GM23248 (cell line): ENCODE measurements around the gene PLCH1. TPM values are rescaled to one million over a fixed set of nuclear protein-coding genes. Genes with fewer than 3 reads are reported as not detected.
"Not testable (repeated sequence)": the region's sequence is repeated elsewhere in the genome, so short reads cannot be mapped to it uniquely, and the experiment has no call there.

Experiments
- DNase-seq: peaks from one replicate; pipeline ENCODE4 v3.0.0-alpha.2; 2015
- H2AFZ ChIP-seq: fragments of 200-600 bp; sonication (generic); 2 replicates; pipeline ENCODE4 v1.6.1; 2016; ENCODE audit warnings: antibody characterized with exemption
- H3F3A ChIP-seq: fragments of 200-600 bp; sonication (generic); 2 replicates; pipeline ENCODE4 v1.6.1; 2016; ENCODE audit warnings: mild to moderate bottlenecking, antibody characterized with exemption, mixed run types; ENCODE audit not compliant: insufficient read depth
- H3K27ac ChIP-seq: fragments of 200-600 bp; sonication (generic); 2 replicates; pipeline ENCODE4 v1.5.1; 2016; ENCODE audit warnings: mild to moderate bottlenecking
- H3K27me3 ChIP-seq: fragments of 200-600 bp; sonication (generic); replicated peaks from 2 replicates; pipeline ENCODE4 v1.6.1; 2016; ENCODE audit warnings: mild to moderate bottlenecking; ENCODE audit not compliant: insufficient read depth
- H3K36me3 ChIP-seq: fragments of 200-600 bp; sonication (generic); 2 replicates; pipeline ENCODE4 v1.6.1; 2016; ENCODE audit warnings: low read depth, mild to moderate bottlenecking
- H3K4me1 ChIP-seq: fragments of 200-600 bp; sonication (generic); 2 replicates; pipeline ENCODE4 v1.6.1; 2016; ENCODE audit warnings: mild to moderate bottlenecking; ENCODE audit not compliant: insufficient read depth
- H3K4me2 ChIP-seq: fragments of 200-600 bp; sonication (generic); one replicate; pipeline ENCODE4 v1.6.1; 2016; ENCODE audit warnings: mild to moderate bottlenecking; ENCODE audit not compliant: unreplicated experiment
- H3K4me3 ChIP-seq: fragments of 200-600 bp; sonication (generic); 2 replicates; pipeline ENCODE4 v1.5.1; 2016; ENCODE audit warnings: mild to moderate bottlenecking
- H3K79me2 ChIP-seq: fragments of 200-600 bp; sonication (generic); 2 replicates; pipeline ENCODE4 v1.6.1; 2016; ENCODE audit warnings: mild to moderate bottlenecking; ENCODE audit not compliant: insufficient read depth
- H3K9ac ChIP-seq: fragments of 200-600 bp; sonication (generic); 2 replicates; pipeline ENCODE4 v1.6.1; 2016; ENCODE audit warnings: mild to moderate bottlenecking
- H3K9me2 ChIP-seq: fragments of 200-600 bp; sonication (generic); 2 replicates; pipeline ENCODE4 v1.6.1; 2016; ENCODE audit warnings: mixed run types, mild to moderate bottlenecking, moderate library complexity; ENCODE audit not compliant: insufficient read depth
- H3K9me3 ChIP-seq: fragments of 200-600 bp; sonication (generic); one replicate; pipeline ENCODE4 v1.6.1; 2017; ENCODE audit warnings: low read depth
- H4K20me1 ChIP-seq: fragments of 200-600 bp; sonication (generic); 2 replicates; pipeline ENCODE4 v1.6.0; 2016; ENCODE audit not compliant: insufficient read depth
- EZH2 ChIP-seq: fragments of 200-600 bp; sonication (generic); IDR thresholded peaks from 2 replicates; pipeline ENCODE4 v1.6.1; 2018; ENCODE audit warnings: antibody characterized with exemption, mild to moderate bottlenecking; ENCODE audit not compliant: insufficient read depth, poor library complexity, severe bottlenecking
- EZH2phosphoT487 ChIP-seq: fragments of 200-600 bp; sonication (generic); IDR thresholded peaks from 2 replicates; pipeline ENCODE4 v1.6.1; 2018; ENCODE audit warnings: antibody characterized with exemption, moderate library complexity, mild to moderate bottlenecking, low read depth; ENCODE audit not compliant: insufficient read depth
- WGBS, 2 experiments: methylation state at CpG; one replicate each; pipeline ENCODE4 v1.1.6; 2015 to 2017; ENCODE audit warnings: low lambda C conversion rate in 2 of 2, low coverage in 1 of 2; ENCODE audit errors: missing lambda C conversion rate in 2 of 2; 5-methylcytosine and 5-hydroxymethylcytosine counted together
- in situ Hi-C: fragments of 300-500 bp; cut with MboI; formaldehyde crosslinking; loops from 2 replicates; pipeline ENCODE4 v1.15.0; 2020
- polyA plus RNA-seq: library from polyadenylated mRNA; unstranded; fragments of >200 nt; fragmentation: Nextera tagmentation; extraction: Ambion mirVana; gene quantifications from 2 replicates; pipeline ENCODE4 v1.2.1, GENCODE V29; 2016
- total RNA-seq: library from RNA; depleted of rRNA; stranded (reverse); fragments of >200 nt; shearing (Covaris generic); gene quantifications from 2 replicates; pipeline ENCODE4 v1.2.3, GENCODE V29; 2014

The PLCH1 gene
- total and polyA plus RNA-seq, 2 experiments from 2014 or later, result not detected

DNA sequence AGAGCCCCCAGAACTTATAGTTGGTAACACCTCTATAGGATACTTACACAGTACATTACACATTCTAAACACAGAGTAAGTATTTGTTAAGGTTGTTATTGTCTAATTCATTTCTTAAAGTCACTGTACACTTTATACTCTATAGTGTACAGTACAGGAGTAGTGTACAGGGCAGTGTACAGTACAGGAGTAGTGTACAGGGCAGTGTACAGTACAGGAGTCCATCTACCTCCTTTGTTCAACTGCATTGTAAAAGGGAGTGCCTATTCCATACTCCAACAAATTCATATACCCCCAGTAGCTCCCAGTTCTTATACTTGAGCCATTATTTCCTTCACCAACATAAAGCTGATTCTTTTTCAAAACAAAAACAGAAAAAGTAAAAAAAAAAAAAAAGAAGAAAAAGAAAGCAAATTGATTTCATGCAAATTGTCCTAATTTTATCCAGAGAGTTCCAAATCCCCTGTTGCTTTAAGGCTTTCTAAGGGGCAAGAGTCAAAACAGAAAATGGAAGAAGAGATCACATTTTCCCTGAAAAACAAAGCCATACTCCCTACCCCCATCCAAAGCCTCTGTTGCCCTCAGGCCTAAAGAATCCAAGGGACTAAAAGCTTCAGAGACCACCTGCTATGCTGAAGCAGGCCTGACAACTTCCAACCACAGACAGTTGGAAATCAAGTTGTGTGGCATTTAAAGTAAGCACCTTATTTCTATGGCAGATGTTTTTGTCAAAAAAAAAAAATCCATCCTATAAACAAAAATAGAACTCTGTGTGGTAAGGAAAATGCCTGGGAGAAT lies 125.6 kb downstream of the PLCH1 start:
- Histone ChIP-seq H3K4me1 (no peaks in the 10 kb centered on the region), H3K9me3 (no peaks in the 10 kb centered on the region), H3K27me3 (no peaks in the 10 kb centered on the region), H3F3A (no peaks in the 10 kb centered on the region), H3K79me2 (no peaks in the 10 kb centered on the region), H2AFZ (no peak overlapping the region), H3K4me2 (no peak overlapping the region), H3K9ac (no peak overlapping the region), H4K20me1 (no peaks in the 10 kb centered on the region), H3K27ac (no peak overlapping the region), H3K36me3 (no peaks in the 10 kb centered on the region), H3K4me3 (no peak overlapping the region), H3K9me2 (no peaks in the 10 kb centered on the region)
- in situ Hi-C loops, result no loop called here
- TF ChIP-seq EZH2phosphoT487 (no peak), EZH2 (no peak)
- DNase-seq, result no peak

GRCh38 chr3:155618543-155618942 lies 126.3 kb downstream of the PLCH1 start:
- Histone ChIP-seq H4K20me1 (no peaks in the 10 kb centered on the region), H3K4me1 (no peaks in the 10 kb centered on the region), H3K9me3 (no peaks in the 10 kb centered on the region), H3K4me3 (no peak overlapping the region), H3F3A (no peaks in the 10 kb centered on the region), H3K27ac (no peak overlapping the region), H3K36me3 (no peaks in the 10 kb centered on the region), H3K9me2 (no peaks in the 10 kb centered on the region), H3K9ac (no peak overlapping the region), H3K79me2 (no peaks in the 10 kb centered on the region), H3K27me3 (no peaks in the 10 kb centered on the region), H2AFZ (no peak overlapping the region), H3K4me2 (no peak overlapping the region)
- in situ Hi-C loops, result no loop called here
- DNase-seq, result no peak
- no peak for TF ChIP-seq EZH2
- TF ChIP-seq EZH2phosphoT487, result no peak

GRCh38 chr3:155617346-155617925 lies 127.4 kb downstream of the PLCH1 start:
- Histone ChIP-seq H3K27me3 (no peaks in the 10 kb centered on the region), H4K20me1 (no peaks in the 10 kb centered on the region), H3K9ac (no peak overlapping the region), H3K27ac (no peak overlapping the region), H3K79me2 (no peaks in the 10 kb centered on the region), H3K9me3 (no peaks in the 10 kb centered on the region), H3K9me2 (no peaks in the 10 kb centered on the region), H3F3A (no peaks in the 10 kb centered on the region), H3K4me3 (no peak overlapping the region), H3K4me2 (no peak overlapping the region), H2AFZ (no peak overlapping the region), H3K36me3 (no peaks in the 10 kb centered on the region), H3K4me1 (no peaks in the 10 kb centered on the region)
- no peak for DNase-seq
- WGBS, 2 experiments, result 75 to 76% methylated on average over 1 of the region's 1 CpG
- in situ Hi-C loops, result no loop called here
- TF ChIP-seq EZH2 (no peak), EZH2phosphoT487 (no peak)

DNA sequence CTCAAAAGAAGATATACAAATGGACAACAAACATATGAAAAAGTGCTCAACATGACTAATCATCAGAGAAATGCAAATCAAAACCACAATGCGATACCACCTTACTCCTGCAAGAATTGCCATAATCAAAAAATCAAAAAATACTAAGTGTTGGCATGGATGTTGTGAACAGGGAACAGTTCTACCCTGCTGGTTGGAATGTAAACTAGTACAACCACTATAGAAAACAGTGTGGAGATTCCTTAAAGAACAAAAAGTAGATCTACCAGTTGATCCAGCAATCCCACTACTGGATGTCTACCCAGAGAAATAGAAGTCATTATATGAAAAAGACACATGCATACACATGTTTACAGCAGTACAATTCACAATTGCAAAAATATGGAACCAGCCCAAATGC lies 129.7 kb downstream of the PLCH1 start:
- H3K27me3 ChIP-seq, H3K4me3 ChIP-seq, H3K9me2 ChIP-seq, H3K9ac ChIP-seq, H3K4me1 ChIP-seq, H3K27ac ChIP-seq, H3K79me2 ChIP-seq, in situ Hi-C loops, H3K4me2 ChIP-seq, H3F3A ChIP-seq, H2AFZ ChIP-seq, H3K9me3 ChIP-seq, DNase-seq, H3K36me3 ChIP-seq, H4K20me1 ChIP-seq: not testable (repeated sequence)
- WGBS, 2 experiments, result 63 to 80% methylated on average over 1 of the region's 1 CpG

DNA sequence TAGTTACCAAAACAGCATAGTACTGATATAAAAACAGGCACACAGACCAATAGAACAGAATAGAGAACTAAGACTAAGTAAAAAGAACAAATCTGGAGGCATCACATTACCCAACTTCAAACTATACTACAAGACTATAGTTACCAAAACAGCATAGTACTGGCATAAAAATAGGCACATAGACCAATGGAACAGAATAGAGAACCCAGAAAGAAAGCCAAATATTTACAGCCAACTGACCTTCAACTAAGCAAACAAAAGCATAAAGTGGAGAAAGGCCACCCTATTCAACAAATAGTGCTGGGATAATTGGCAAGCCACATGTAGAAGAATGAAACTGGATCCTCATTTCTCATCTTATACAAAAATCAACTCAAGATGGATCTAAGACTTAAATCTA lies 130.5 kb downstream of the PLCH1 start:
- H4K20me1 ChIP-seq, H3K79me2 ChIP-seq, H3K4me2 ChIP-seq, H3K4me1 ChIP-seq, H2AFZ ChIP-seq, H3K27me3 ChIP-seq, H3K27ac ChIP-seq, H3F3A ChIP-seq, H3K9me3 ChIP-seq, DNase-seq, H3K9me2 ChIP-seq, H3K9ac ChIP-seq, H3K4me3 ChIP-seq, in situ Hi-C loops, H3K36me3 ChIP-seq: not testable (repeated sequence)
